ENCODE measurements around the gene ATRAID.
"Not testable (repeated sequence)": the region's sequence is repeated elsewhere in the genome, so short reads cannot be mapped to it uniquely, and the experiment has no call there.

Gene ATRAID

GRCh38 chr2:27211943-27212625 is at the start of gene ATRAID, which contains the start of gene SLC5A6:
Gene ATRAID (plus strand): TSS chr2:27212041. CDS start chr2:27212369, 328 bp downstream.
Gene SLC5A6 (minus strand): TSS chr2:27212268. CDS start chr2:27207650, 4,618 bp downstream.
- peak; percentile 82 for DNase-seq (ENCODE audit: low read depth, low spot score)

- DNase-seq (ENCODE audit: low read depth, low spot score) = no peak
Observed at GRCh38 chr2:27162151-27163121, 49.4 kb upstream of the ATRAID start.

- no peak for DNase-seq (ENCODE audit: low read depth, low spot score)
Observed at GRCh38 chr2:27164960-27165763, 46.7 kb upstream of the ATRAID start.

GRCh38 chr2:27170581-27171337 is 41.1 kb upstream of the ATRAID start:
- no peak for DNase-seq (ENCODE audit: low read depth, low spot score)

- DNase-seq (ENCODE audit: low read depth, low spot score) = no peak
Observed at GRCh38 chr2:27171351-27171848, 40.4 kb upstream of the ATRAID start.

- no peak for DNase-seq (ENCODE audit: low read depth, low spot score)
Observed at GRCh38 chr2:27174638-27175037, 37.2 kb upstream of the ATRAID start.

GRCh38 chr2:27175330-27175729 is 36.5 kb upstream of the ATRAID start:
- DNase-seq (ENCODE audit: low read depth, low spot score) = no peak

GRCh38 chr2:27175781-27176180 is 36.1 kb upstream of the ATRAID start:
- not testable (repeated sequence) for DNase-seq (ENCODE audit: low read depth, low spot score)

GRCh38 chr2:27177441-27178351 is 34.1 kb upstream of the ATRAID start:
- DNase-seq (ENCODE audit: low read depth, low spot score) = no peak

- DNase-seq (ENCODE audit: low read depth, low spot score) = no peak
Observed at GRCh38 chr2:27178469-27178868, 33.4 kb upstream of the ATRAID start.

GRCh38 chr2:27179344-27180000 is 32.4 kb upstream of the ATRAID start:
- DNase-seq (ENCODE audit: low read depth, low spot score) = no peak

- no peak for DNase-seq (ENCODE audit: low read depth, low spot score)
Observed at GRCh38 chr2:27182346-27182745, 29.5 kb upstream of the ATRAID start.

GRCh38 chr2:27184115-27184514 is 27.7 kb upstream of the ATRAID start:
- no peak for DNase-seq (ENCODE audit: low read depth, low spot score)

GRCh38 chr2:27185331-27186026 is 26.4 kb upstream of the ATRAID start:
- no peak for DNase-seq (ENCODE audit: low read depth, low spot score)

GRCh38 chr2:27186613-27187345 is 25.1 kb upstream of the ATRAID start:
- DNase-seq (ENCODE audit: low read depth, low spot score) = no peak

GRCh38 chr2:27189989-27190388 is 21.9 kb upstream of the ATRAID start:
- no peak for DNase-seq (ENCODE audit: low read depth, low spot score)

GRCh38 chr2:27191070-27191829 is 20.6 kb upstream of the ATRAID start:
- no peak for DNase-seq (ENCODE audit: low read depth, low spot score)
